Fibroblast of mammary gland (primary cell): ENCODE data around the gene MGAT4A.

Source experiments
- DNase-seq: peaks from one replicate; pipeline ENCODE4 v3.0.0-alpha.2; 2010; ENCODE audit warnings: low read depth
- H3K4me3 ChIP-seq: 2 replicates; pipeline ENCODE4 v1.5.1; 2011; ENCODE audit warnings: low read depth, mild to moderate bottlenecking, low read length, moderate library complexity; ENCODE audit not compliant: control insufficient read depth
- CTCF ChIP-seq: conservative IDR thresholded peaks from 2 replicates; pipeline ENCODE4 v1.5.1; 2011; ENCODE audit warnings: low read depth, low read length, inconsistent platforms; ENCODE audit not compliant: control insufficient read depth, insufficient read depth

Gene MGAT4A

GRCh38 chr2:98750593-98751282, 19.8 kb upstream of the MGAT4A start:
- DNase-seq = no peak
- TF ChIP-seq CTCF = no peak
- no peak overlapping the region for H3K4me3 ChIP-seq

GRCh38 chr2:98749066-98749450, 18.1 kb upstream of the MGAT4A start:
- DNase-seq = peak; percentile 38
- no peak for TF ChIP-seq CTCF
- H3K4me3 ChIP-seq = no peak overlapping the region

GRCh38 chr2:98748292-98749065, 17.5 kb upstream of the MGAT4A start:
- TF ChIP-seq CTCF = no peak
- no peak overlapping the region for H3K4me3 ChIP-seq
- no peak for DNase-seq

GRCh38 chr2:98747888-98748287, 17.0 kb upstream of the MGAT4A start:
- no peak for TF ChIP-seq CTCF
- H3K4me3 ChIP-seq = no peak overlapping the region
- no peak for DNase-seq

GRCh38 chr2:98746426-98746825, 15.5 kb upstream of the MGAT4A start:
- DNase-seq = no peak
- no peak for TF ChIP-seq CTCF
- H3K4me3 ChIP-seq = no peak overlapping the region

- H3K4me3 ChIP-seq = no peak overlapping the region
- DNase-seq = no peak
- TF ChIP-seq CTCF = no peak
These were observed 13.7 kb upstream of the MGAT4A start for GRCh38 chr2:98744595-98744994.

- TF ChIP-seq CTCF = no peak
- no peak for DNase-seq
- H3K4me3 ChIP-seq = no peak overlapping the region
These were observed 12.9 kb upstream of the MGAT4A start for GRCh38 chr2:98743835-98744234.
